ENCODE measurements around the gene NCKAP5.

DNA sequence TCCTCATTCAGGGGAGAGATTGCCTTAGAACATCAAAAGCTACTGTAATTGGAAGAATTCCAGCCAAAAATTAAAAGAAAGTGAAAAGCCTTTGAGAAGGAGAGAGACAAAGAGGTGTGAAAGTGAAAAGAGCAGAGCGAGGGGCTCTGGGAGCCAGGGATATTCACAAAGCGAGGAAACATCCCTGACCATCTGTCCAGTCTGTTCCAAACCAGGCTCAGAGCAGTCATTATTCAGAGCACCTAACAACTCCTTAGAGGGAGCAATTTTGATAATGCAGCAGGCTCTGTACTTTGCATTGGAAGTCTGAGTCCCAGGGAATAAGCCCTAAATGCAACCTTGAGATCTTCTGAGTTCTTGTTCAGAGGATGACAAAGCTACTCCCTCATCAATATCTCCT, 779.2 kb downstream of the NCKAP5 start:
- no peak for TF ChIP-seq YY1 (IDR thresholded peaks at IDR 0.05; ENCODE audit: low read depth)
- TF ChIP-seq NFIC (IDR thresholded peaks at IDR 0.05) = no peak
- TF ChIP-seq, protein P1, sequence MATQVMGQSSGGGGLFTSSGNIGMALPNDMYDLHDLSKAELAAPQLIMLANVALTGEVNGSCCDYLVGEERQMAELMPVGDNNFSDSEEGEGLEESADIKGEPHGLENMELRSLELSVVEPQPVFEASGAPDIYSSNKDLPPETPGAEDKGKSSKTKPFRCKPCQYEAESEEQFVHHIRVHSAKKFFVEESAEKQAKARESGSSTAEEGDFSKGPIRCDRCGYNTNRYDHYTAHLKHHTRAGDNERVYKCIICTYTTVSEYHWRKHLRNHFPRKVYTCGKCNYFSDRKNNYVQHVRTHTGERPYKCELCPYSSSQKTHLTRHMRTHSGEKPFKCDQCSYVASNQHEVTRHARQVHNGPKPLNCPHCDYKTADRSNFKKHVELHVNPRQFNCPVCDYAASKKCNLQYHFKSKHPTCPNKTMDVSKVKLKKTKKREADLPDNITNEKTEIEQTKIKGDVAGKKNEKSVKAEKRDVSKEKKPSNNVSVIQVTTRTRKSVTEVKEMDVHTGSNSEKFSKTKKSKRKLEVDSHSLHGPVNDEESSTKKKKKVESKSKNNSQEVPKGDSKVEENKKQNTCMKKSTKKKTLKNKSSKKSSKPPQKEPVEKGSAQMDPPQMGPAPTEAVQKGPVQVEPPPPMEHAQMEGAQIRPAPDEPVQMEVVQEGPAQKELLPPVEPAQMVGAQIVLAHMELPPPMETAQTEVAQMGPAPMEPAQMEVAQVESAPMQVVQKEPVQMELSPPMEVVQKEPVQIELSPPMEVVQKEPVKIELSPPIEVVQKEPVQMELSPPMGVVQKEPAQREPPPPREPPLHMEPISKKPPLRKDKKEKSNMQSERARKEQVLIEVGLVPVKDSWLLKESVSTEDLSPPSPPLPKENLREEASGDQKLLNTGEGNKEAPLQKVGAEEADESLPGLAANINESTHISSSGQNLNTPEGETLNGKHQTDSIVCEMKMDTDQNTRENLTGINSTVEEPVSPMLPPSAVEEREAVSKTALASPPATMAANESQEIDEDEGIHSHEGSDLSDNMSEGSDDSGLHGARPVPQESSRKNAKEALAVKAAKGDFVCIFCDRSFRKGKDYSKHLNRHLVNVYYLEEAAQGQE (IDR thresholded peaks at IDR 0.05; ENCODE audit: low read depth) = no peak
- TF ChIP-seq TAF1 (IDR thresholded peaks at IDR 0.05; ENCODE audit: low read depth) = no peak
- no peak for TF ChIP-seq FOXM1 (IDR thresholded peaks at IDR 0.05; ENCODE audit: borderline replicate concordance, low read depth)
- TF ChIP-seq TCF12 (IDR thresholded peaks at IDR 0.05; ENCODE audit: low read depth) = no peak
- no peak for TF ChIP-seq RAD21 (IDR thresholded peaks at IDR 0.05; ENCODE audit: low read depth)
- TF ChIP-seq, protein P2, sequence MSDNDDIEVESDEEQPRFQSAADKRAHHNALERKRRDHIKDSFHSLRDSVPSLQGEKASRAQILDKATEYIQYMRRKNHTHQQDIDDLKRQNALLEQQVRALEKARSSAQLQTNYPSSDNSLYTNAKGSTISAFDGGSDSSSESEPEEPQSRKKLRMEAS (IDR thresholded peaks at IDR 0.05) = no peak
- TF ChIP-seq, protein P3, sequence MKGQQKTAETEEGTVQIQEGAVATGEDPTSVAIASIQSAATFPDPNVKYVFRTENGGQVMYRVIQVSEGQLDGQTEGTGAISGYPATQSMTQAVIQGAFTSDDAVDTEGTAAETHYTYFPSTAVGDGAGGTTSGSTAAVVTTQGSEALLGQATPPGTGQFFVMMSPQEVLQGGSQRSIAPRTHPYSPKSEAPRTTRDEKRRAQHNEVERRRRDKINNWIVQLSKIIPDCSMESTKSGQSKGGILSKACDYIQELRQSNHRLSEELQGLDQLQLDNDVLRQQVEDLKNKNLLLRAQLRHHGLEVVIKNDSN (IDR thresholded peaks at IDR 0.05) = no peak
- TF ChIP-seq EP300 (IDR thresholded peaks at IDR 0.05; ENCODE audit: borderline replicate concordance) = no peak
- no peak for TF ChIP-seq EGR1 (IDR thresholded peaks at IDR 0.05)
